Stimulated activated CD8-positive, alpha-beta memory T cell treated with anti-CD3 and anti-CD28 coated beads, Interleukin-12 subunit alpha, Interleukin-12 subunit beta, amount 100 ng/mL, for 24 hours (primary cell): ENCODE results near the gene WSCD1.

ENCODE experiments used
- DNase-seq: peaks from one replicate; pipeline ENCODE4 v3.0.0-alpha.2; 2020; ENCODE audit errors: extremely low read depth

WSCD1 gene

DNA sequence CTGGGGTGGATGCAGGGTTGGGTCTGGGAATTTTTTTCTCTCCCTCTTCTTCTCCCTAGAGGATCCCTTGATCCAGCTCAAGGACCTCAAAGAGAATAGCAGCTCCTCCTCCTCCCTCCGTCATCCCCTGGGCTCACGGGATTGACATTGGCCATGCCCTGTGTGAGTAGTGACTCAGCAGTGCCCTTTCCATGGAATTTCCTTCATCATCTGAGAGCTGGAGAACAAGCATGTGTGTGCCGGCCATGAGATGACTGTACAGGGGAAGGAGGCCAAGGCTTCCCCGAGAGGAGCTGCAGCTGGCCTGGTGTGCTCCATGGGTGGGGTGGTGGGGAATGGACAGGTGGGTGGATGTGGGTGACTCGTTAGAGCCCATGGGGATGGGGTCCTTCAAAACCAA is 8.9 kb upstream of the WSCD1 start:
- no peak for DNase-seq

DNA sequence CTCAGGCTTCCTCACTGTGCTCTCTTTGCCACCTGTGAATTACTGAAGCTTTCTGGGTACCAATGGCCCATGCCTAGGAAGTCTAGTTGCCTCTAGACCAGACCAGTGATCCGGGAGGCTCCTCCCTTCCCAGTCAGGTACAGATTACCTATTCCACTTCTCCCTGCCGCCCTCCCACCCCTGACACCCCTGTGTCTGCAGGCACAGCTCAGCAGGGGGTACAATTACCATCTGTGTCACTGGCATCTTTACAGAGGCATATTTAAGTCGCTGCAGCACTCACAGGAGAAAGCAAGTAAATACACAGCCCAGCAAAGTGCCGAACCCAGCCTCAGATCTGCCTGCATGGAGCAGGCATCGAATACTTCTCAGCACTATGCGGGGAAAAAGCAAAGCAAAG is 5.3 kb upstream of the WSCD1 start:
- no peak for DNase-seq

DNA sequence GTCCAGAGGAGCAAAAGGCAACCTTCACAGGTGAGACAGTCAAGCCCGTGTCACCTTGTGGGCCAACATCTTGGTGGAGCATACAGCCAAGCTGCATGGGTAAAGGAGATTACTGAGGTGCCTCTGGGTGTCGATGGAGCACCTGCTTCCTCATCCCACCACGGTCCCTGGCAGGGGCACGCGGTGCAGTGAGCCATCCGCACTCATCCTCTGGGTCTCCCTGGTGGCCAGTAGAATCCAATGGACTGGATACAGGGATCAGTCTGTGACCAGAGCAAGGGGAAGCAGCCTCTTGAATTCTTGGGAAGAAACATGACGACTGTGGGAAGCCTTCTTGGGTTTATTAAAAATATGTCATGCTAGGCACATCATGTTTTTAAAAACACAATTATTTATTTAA is 4.8 kb upstream of the WSCD1 start:
- no peak for DNase-seq

DNA sequence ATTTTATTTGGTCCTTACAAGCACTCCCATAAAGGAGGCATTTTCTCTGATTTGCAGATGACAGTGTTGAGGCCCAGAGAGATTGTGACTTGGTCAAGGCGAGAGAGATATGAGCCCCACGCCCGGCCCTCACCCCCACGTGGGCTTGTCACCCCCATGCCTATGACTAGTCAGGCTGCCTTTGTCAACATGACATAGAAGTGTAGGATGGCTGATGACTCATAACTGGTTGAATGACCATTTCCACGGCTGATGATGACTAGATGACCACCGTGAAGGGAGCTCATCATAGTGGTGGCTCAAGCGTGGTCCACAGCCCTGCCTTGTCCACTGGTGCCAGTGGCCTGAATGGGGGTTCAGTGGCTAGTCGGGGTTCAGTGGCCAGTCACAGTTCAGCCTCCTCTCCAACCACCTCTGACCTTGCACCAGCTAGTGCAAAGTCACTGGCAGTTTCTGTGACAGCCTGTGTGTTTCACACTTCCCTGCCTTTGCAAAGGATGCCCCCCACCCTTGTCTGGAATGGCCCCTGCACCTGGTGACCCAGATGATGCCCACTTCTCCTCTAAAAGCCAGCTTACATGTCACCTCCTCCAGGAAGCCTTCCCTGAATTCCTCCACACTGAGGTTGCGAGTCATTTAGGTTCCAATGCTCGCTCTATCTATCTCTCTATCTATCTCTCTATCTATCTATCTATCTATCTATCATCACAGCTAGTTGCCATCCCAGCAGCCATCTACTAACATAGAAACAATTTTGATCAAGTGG is 3.8 kb upstream of the WSCD1 start:
- no peak for DNase-seq

DNA sequence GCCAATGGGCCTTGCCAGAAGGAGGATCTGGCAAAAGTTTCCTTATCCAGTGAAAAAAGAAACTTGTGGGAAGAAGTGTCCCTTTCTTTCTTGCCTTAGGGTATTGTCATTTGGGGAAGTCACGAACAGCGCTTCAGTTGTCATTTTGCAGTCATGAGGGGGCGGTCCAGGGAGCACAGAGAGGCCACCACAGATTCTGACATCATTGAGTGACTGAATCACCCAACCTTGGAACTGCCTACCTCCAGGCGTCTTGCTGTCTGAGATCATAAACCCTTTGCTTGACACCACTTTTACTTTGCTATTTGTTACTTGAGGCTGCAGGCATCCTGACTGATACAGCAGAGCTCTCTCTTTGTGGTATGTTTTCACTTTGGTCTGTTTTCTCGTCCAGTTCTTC is 3.1 kb upstream of the WSCD1 start:
- no peak for DNase-seq

DNA sequence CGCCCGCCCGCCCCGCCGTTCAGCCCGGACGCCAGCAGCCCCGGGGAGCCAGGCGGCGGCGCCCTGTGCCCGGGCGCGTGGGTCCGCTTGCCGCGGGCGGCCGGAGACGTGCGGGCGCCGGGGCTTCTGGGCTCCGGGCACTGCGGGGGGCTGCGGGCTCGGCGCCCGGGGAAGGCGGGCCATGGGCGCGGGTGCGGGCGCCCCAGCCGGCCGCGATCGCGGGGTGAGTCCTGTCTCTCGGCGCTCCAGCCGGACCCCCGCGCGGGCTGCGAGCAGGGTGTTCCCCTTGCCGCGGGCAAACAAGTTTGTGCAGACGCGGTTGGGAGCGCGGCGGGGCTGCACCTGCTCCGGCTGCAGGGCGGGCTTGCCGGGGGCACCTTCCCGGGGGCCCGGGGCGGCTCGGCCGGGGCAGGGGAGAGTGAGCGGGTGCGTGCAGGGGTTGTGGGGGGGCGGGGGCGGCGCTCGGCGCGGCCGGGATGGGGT is 292 bp downstream of the WSCD1 start:
- DNase-seq, result no peak

DNA sequence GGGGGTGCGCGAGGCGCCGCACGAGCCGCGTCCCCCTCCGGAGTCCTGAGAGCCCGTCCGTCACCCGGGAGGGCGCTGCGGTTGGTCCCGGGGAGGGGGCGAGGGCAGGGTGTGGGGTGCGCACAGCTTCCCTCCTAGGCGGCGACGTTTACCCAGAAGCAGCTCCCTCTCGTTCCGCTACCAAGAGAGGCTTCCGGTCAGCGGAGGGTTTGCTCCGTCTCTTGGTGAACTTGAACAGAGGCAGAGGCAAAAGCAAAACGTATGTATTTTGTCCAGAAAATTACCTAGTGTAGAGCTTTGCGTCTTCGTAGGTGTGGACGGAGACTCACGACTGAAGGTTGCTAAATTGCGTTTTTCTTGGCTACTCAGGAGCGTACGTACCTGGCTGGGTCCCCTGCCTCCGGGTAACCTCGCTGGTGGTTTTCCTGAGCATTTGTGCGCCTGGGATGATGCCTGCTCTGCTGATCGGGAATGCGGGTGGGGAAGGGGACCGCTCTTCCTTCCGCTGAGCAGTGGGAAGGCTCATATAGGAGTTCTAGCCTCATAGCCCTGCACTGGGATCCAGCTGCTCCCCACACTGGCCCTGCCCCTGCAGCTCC is 833 bp downstream of the WSCD1 start:
- no peak for DNase-seq

DNA sequence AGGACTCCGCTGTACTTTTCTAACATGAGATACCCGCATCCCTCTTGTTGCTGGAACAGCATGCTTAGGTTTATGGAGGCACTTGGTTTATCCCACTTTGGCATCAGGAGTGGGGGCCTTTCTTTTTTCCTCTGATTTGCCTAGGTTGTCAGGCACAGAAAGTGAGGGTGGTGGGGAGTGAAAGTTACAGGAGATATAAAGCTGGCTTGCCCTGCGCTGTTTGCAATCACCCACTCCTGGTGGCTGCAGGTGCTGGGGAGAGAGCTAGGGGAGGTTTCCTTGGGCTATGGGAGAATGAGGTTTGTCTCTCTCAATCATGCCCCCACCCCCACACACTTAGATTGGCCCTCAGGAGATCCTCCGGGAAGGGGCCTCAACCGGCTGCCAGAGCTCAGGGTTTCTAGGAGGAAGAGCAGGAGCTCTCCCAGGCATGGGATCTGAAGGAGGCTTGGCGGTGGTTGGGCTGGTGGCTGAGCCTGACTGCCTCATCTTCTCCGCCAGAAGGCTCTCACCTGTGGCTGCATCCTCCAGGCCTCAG is 1.4 kb downstream of the WSCD1 start:
- no peak for DNase-seq

DNA sequence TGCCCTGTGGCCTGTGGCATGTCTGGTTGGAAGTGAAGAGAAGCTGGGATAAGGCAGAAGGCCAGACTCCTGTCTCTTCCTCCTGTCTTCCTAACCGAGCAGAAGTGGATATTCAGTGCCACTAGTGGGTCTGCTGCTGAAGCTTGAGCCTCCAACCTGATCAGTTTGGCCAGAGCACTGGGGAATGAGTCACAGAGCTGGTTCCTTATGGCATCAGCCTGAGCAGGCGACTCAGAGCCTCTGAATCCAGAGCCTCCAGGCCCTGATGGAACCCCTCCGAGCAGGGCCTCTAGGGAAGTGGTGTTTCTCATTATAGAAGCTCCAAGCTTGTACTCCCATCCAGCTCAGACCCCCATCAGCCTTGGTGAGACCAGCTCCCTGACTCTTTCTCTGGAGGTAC is 2.0 kb downstream of the WSCD1 start:
- no peak for DNase-seq

DNA sequence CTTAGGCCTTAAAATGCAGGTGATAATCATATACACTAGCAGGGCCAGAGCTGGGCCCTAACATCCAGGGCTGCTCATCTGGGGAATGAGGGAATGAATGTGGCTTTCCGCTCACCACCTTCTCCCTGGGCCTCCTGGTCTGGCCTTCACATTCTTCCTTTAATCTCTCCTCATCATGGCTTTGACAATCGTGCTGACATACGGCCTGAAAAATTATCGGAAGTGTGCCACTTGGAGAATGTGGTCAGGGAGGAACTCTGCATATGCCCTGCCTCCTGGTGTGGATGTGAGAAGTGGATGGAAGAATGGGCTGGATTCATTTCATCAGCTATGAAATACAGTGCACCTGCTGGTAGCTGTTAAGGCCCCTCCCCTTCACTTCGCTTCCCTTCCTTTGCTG is 2.4 kb downstream of the WSCD1 start:
- no peak for DNase-seq

DNA sequence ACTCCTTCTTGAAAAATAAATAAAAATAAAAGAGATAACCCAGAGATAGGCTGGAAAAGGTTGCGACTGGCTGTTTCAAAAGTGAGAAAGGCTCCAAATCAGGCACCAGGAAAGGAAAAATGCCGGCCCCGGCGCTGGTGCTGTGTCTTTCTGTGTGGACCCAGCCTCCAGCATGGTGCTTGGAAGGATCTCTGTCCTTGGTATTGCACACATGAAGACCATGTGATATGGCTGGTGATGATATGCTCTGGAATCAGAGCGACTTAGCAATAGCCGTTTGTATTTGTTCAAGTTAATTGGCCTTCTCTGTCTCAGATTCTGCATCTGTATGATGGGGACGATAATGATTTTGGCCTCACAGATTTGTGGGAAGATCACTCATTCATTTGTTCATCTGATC is 3.4 kb downstream of the WSCD1 start:
- DNase-seq, result no peak

DNA sequence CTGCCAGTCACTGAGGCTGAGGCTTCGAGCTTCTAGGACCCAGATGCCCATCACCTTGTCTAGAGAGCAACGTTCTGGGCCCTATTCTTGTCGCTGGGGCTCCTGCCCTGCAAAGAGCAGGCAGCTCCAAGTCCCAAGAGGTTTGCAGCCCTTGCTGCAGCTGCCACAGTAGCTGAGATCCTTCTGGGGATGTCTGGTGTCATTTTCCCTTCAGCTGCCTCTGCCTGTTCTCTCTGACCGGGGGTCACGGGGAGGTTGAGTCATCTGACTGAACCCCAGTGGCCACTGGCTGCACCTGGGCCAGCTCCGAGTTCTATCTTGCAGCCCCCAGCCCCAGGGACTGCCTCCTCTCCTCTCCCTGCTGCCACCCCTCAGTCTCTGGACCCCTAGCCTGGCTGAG is 4.9 kb downstream of the WSCD1 start:
- no peak for DNase-seq

DNA sequence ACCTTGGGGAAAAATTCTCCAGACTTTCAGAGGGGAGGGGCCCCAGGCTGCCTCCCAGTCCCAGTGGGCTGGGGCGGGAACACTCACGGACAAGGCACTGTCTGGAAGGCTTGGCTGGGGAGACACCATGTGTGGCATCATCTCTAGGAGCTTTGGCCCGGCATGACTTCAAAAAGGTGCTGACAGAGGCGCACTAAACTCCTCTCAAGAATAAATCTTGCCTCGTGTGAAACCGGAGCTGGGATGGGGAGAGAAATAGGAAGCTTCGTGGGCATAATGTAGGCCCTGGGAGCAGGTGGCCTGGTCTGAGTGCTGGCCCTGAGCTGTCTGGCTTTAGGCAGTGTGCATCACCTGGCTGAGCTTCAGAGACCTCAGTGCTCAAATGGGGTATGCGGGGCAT is 5.7 kb downstream of the WSCD1 start:
- DNase-seq, result no peak

DNA sequence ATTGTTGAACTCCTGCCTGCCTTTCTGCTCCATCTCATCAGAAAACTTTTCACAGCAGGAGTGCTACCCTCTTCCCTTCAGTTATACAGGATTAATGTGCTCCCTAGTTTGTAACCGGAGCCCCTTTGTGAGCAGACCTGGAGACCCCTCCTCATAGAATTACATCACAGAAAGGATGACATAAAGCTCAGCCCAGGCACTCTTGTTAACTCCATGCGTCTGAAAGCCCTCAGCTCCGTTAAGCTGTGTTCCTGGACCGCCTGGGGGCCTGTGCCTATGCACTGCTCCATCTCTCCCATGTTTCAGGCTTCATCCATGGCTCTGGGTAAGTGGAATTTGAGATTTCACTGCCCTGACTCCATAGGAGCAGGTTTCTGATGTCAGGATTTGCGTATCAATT is 7.6 kb downstream of the WSCD1 start:
- no peak for DNase-seq

DNA sequence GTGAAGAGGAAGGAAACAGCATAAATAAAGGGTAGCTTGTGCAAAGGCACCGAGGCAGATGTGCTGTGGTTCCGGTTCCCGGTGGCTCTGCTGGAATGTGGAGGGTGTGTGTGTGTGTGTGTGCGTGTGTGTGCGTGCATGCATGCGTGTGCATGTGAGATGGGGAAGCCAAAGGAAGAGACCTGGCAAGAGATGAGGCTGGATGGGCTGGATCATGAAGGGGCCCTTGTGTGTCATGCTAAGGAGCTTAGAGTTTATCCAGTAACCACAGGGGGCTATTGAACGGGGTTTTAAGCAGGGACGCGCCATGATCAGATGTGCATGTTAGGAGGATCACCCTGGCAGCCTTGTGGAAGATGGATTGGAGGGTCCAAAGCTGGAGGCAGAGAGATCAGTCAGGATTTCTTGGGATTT is 8.3 kb downstream of the WSCD1 start:
- no peak for DNase-seq

DNA sequence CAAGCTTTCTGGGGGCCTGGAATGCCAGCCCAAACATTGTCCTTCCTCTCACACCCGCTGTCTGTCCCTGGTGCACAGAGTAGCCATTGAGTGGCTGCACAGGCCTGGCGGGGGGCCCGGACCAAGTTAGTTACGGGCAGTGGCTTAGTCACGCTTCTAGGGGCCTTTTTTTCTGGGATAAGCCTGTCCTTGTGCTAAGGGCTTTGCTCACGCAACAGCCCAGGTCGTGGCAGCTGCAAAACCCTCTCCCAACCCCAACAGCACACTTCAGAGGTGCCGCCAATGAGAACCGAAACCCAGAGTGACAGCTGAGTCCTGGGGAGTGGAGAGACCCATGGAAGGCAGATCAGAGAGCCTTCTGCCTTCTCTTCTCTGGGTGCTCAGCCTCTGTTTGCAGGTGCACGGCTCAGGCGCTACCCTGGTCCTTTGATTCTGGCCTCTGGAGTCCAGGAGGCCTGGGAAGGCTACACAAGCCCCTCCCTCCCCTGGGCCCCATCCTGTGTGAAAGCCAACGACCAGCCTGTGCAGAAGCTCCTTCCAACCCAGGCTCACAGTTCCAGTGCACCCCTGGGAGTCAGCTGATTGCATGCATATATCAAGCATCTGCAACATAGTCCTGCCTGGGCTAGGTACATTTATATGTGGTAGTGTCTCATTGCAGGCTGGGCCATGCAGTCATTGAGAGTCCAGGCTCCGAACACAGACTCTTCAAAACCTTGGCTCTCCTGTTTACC is 9.1 kb downstream of the WSCD1 start:
- no peak for DNase-seq

DNA sequence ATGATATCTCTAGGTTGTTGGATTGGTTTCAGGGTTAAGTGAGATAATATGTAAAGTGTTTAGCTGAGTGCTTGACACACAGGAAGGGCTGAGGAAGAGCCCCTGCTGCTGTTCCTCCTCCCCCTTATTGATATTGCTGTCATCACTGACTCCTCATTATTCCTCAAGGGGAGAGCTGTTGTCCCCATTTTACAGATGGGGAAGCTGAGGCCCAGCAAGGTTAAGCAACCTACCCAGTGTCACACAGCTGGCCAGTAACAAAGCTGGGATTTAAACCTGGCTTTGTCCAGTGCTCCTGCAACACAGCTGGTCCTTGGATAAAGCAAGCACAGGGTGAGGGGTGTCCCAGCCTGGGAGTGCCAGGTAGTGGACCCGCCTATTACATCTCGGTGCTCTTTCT is 9.8 kb downstream of the WSCD1 start:
- no peak for DNase-seq

DNA sequence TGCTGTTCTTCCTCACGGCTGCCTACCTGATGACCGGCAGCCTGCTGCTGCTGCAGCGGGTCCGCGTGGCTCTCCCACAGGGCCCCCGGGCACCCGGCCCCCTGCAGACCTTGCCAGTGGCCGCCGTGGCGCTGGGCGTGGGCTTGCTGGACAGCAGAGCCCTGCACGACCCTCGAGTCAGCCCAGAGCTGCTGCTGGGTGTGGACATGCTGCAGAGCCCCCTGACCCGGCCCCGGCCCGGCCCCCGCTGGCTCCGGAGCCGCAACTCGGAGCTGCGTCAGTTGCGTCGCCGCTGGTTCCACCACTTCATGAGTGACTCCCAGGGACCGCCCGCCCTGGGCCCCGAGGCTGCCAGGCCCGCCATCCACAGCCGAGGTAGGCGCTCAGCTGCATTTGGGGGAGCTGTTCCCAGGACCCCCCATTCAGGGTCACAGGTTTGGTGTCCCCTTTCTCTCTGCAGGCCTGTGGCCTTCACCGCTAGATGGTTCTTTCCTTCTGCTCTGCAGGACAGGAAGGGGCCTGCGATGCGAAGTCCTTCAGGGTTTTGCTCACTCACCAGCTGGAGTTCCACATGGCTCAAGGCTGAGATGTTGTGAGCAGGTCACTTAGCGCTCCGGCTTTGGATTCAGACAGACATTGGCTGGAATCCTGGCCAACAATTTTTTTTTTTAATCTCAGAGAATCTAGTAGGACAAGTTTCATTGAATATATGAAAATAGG is 10.7 kb downstream of the WSCD1 start:
- DNase-seq, result no peak

DNA sequence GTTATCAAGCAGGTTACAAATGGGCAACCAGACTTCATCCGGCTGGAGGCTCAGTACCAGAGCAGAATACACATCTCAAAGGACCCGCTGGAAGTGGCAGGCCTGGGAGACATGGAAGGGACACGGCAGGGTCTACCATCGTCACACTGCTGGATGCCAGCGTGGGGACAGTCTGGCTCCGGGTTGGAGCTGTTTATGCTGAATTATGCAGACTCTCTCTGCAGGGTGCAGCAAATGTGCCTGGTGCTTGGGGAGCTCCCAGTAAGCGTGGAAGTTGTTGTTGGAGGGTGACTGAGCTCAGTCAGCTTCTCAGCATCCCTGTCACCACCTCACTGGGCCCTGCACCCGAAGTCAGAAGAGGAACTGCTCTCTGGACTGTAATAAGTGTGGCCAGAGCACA is 12.2 kb downstream of the WSCD1 start:
- no peak for DNase-seq

DNA sequence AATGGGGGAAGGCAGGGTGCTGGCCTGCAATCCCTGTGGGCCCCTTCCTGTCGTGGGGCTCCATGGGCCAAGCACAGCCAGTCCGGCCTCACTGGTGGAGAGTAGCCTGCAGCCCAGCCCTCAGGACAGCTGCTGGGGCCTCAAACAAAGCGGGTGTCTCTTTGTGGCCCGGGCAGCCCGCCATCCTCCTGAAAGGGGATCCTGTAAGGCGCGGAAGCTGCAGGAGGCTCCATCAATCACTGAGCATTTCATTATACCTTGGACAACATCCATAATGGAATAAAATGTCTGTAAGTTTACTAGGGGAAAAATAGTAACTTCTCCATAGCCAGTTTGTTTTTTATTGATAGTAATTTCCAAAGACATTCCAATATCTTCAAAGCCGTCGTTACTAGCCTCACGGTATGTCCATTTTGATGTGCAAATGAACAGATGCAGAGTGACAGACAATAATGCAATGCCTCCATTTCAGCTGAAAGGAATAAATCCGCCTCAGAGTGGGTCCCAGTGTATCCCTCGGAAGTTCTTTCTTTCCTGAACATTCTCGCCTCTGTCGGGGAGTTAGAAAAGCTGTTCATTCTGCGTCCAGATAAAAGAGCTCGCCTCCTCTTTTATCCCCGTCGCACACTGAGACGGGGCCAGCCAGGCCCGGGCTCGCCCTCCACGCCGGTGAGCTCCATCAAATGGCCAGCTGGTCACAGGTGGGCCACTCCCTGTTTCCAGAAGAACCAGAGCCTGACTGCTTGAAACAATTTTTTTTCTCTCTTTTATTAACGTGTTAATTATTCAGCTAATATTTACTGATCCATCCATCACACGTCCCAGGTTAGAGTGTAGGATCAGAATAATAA is 14.4 kb downstream of the WSCD1 start:
- no peak for DNase-seq

DNA sequence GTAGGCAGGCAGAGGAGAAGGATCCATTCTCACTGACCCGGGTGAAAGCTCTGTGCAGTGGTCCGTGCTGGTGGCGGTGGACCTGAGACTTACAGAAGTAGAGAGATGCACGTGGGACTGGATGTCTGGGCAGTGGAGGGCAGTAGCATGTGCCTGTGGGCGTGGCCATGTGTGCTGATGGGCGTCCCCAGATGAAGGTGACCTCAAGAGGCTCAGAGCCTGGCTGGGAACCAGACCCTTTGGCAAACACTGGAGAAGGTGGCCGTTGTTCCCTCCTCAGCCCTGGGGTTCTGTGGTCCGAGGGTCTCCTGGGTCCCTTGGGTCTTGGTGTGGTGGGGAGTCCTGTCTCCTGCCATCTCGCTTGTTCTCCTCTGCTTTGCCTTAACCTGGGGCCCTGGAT is 15.6 kb downstream of the WSCD1 start:
- DNase-seq, result no peak
